Motor neuron (in vitro differentiated cells): ENCODE results near the gene SPG21. TPM values are rescaled to one million over a fixed set of nuclear protein-coding genes. Genes with fewer than 3 reads are reported as not detected.

Experiments used
- ATAC-seq, 8 experiments: fragments of 200-7000 bp; cut with Tn5 transposase; replicated peaks in 6 of 8; 2 replicates each; pipeline ENCODE4 v1.8.0; 2021; ENCODE audit warnings: mild to moderate bottlenecking in 8 of 8, moderate library complexity in 8 of 8
- H3K27ac ChIP-seq, 2 donors: fragments of 250-450 bp; sonication (Bioruptor Pico); 2 replicates each; pipeline ENCODE4 v1.9.0; 2021; ENCODE audit warnings: antibody characterized with exemption in 2 of 2, mild to moderate bottlenecking in 2 of 2, moderate library complexity in 1 of 2
- H3K4me1 ChIP-seq, 2 donors: fragments of 250-450 bp; sonication (Bioruptor Pico); replicated peaks in 1 of 2; 2 replicates each; pipeline ENCODE4 v1.6.1; 2021; ENCODE audit warnings: antibody characterized with exemption in 2 of 2, mild to moderate bottlenecking in 2 of 2, moderate library complexity in 1 of 2
- H3K4me3 ChIP-seq, 5 donors: fragments of 250-450 bp; sonication (Bioruptor Pico); 2 replicates each; pipeline ENCODE4 v1.9.0; 2021; ENCODE audit warnings: antibody characterized with exemption in 5 of 5, mild to moderate bottlenecking in 5 of 5, moderate library complexity in 4 of 5
- WGBS, 10 experiments: fragments of 450-650 bp; shearing (Covaris generic); methylation state at CpG; one replicate each; pipeline ENCODE4 v1.0.0; 2022; 5-methylcytosine and 5-hydroxymethylcytosine counted together
- in situ Hi-C, 9 experiments: fragments of 400-800 bp; cut with MboI; loops; one replicate each; pipeline ENCODE4 v1.15.0; 2021; ENCODE audit warnings: low sequenced_read_pairs in 9 of 9, low pct_unique_long_range_greater_than_20kb in 2 of 9; ENCODE audit not compliant: unreplicated experiment in 9 of 9
- total RNA-seq, 8 experiments: library from RNA; unstranded; fragments of 300-600 nt; gene quantifications; 2 replicates each; pipeline versions ENCODE4 v1.2.3 to v1.2.4, GENCODE V29; 2022

The SPG21 gene
- total RNA-seq, 8 experiments from 2014 or later = 50.6 to 75.7 (median 64.4) TPM

DNA sequence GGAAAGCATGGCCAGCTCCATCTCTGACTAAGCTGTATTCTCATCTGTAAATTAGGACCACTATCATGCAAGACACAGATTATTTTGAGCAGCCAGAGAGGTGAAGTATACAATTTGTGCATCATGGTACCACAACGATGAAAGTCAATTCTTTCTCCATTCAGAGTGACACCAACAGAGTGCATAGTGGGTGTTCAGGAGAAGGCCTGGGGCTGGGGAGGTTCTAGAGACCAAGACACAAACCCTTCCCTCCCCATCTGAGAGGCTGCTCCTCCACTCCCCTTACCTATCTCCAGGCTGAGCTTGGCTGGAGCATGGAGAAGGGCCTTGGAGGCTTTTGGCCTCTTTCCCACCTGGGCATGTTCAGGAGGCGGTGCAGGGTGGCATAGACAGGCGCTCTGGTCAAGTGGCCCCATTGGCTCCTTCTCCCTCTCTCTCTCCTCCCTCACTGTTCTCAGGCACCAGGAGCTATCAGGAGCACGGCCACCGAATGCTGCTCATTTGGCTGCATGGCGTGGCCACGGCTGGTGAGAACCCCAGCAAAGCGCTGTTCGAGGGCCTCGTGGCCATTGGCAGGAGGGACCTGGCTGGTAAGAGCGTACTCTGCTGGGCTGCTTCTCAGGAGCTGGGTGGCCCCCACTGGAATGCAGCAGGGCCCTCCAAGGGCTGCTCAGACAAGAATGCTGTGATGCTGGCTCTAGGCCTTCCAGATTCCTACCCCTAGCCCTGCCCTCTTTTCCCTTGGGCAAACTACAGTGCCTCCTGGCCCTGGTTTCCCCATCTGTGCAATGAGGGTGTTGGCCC lies 40.1 kb downstream of the SPG21 start:
- ATAC-seq = peak in 3 of 8 experiments; percentile 32 to 60 (median 50)
- no peak overlapping the region for H3K4me3 ChIP-seq
- H3K27ac ChIP-seq = no peak overlapping the region
- in situ Hi-C loops = no loop called here
- H3K4me1 ChIP-seq = no peaks in the 10 kb centered on the region
- 13 to 100% (median 96%) methylated on average over 1 to 5 of the region's 11 CpGs; no CpG with 5 or more reads in 3 of the 10 experiments for WGBS, 10 experiments

- no peak overlapping the region for H3K4me3 ChIP-seq
- in situ Hi-C loops = no loop called here
- no peaks in the 10 kb centered on the region for H3K4me1 ChIP-seq
- WGBS, 10 experiments = 21 to 100% (median 78%) methylated on average over 1 to 7 of the region's 9 CpGs
- no peak overlapping the region for H3K27ac ChIP-seq
- peak in 2 of 8 experiments; percentile 20 to 40 for ATAC-seq
These were observed 40.8 kb downstream of the SPG21 start for GRCh38 chr15:64948916-64949315.

- in situ Hi-C loops = no loop called here
- 80 to 100% (median 87%) methylated on average over 1 to 3 of the region's 10 CpGs; no CpG with 5 or more reads in 6 of the 10 experiments for WGBS, 10 experiments
- ATAC-seq = no peak
These were observed 42.5 kb downstream of the SPG21 start for GRCh38 chr15:64947211-64947610.

GRCh38 chr15:64944961-64945360 lies 44.8 kb downstream of the SPG21 start:
- Histone ChIP-seq H3K4me3 (no peak overlapping the region), H3K4me1 (no peaks in the 10 kb centered on the region), H3K27ac (no peak overlapping the region)
- in situ Hi-C loops = no loop called here
- no peak for ATAC-seq
- 67 to 100% (median 83%) methylated on average over 1 to 3 of the region's 4 CpGs; no CpG with 5 or more reads in 2 of the 10 experiments for WGBS, 10 experiments

More at GRCh38 chr15:64947211-64947610, 42.5 kb downstream of the SPG21 start:
- Histone ChIP-seq H3K4me3 (no peak overlapping the region), H3K27ac (no peak overlapping the region), H3K4me1 (no peaks in the 10 kb centered on the region)

- ATAC-seq = no peak
- H3K4me1 ChIP-seq = no peaks in the 10 kb centered on the region
- in situ Hi-C loops = no loop called here
These were observed 46.0 kb downstream of the SPG21 start for GRCh38 chr15:64943512-64944225.

DNA sequence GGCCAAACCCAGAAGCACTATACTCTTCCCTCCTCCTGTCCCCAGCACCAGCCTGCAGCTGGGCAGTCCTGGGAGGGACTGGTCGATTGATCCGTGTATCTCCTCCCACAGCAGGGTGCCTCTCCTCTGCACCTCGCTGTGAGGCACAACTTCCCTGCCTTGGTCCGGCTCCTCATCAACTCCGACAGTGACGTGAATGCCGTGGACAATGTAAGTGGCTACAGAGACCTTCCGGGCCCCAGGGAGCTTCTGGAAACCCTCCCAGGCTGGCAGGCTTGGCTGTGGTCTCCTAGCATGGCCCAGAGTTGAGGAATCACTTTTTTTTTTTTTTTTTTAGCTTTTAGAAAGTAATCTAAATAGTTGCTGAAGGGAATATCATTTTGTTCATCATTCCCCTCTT lies 47.4 kb downstream of the SPG21 start:
- no peak overlapping the region for H3K27ac ChIP-seq
- no peak overlapping the region for H3K4me3 ChIP-seq
- in situ Hi-C loops = no loop called here
- H3K4me1 ChIP-seq = no peaks in the 10 kb centered on the region
- 0 to 100% (median 76%) methylated on average over 1 to 8 of the region's 8 CpGs; no CpG with 5 or more reads in 4 of the 10 experiments for WGBS, 10 experiments
- ATAC-seq = no peak

More at GRCh38 chr15:64943512-64944225, 46.0 kb downstream of the SPG21 start:
- WGBS, 10 experiments = 57 to 100% (median 80%) methylated on average over 1 to 2 of the region's 6 CpGs; no CpG with 5 or more reads in 3 of the 10 experiments
- Histone ChIP-seq H3K4me3 (no peak overlapping the region), H3K27ac (no peak overlapping the region)

GRCh38 chr15:64938192-64938591 lies 51.5 kb downstream of the SPG21 start:
- Histone ChIP-seq H3K4me1 (no peaks in the 10 kb centered on the region), H3K4me3 (no peak overlapping the region), H3K27ac (no peak overlapping the region)
- in situ Hi-C loops = no loop called here
- 33 to 100% (median 80%) methylated on average over 1 to 3 of the region's 3 CpGs; no CpG with 5 or more reads in 3 of the 10 experiments for WGBS, 10 experiments
- no peak for ATAC-seq

DNA sequence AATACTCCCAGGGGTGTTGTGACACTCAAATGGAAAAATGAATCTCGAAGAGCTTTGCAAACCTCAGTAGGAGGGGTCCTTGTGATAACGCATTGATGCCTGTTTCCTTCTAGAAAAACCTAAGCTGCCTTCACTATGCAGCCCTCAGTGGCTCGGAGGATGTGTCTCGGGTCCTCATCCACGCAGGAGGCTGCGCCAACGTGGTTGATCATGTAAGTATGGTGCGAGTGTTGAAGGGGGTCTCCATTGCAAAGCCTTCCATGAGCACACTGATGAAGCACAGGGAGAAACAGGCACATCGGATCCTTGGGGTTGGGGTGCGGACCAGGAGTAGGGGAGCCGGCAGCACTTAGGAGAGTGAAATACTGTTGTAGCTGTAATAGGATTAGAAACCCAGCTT lies 55.7 kb downstream of the SPG21 start:
- in situ Hi-C loops = no loop called here
- H3K27ac ChIP-seq = no peak overlapping the region
- WGBS, 10 experiments = 67 to 100% (median 87%) methylated on average over 1 to 9 of the region's 11 CpGs; no CpG with 5 or more reads in 2 of the 10 experiments
- H3K4me1 ChIP-seq = no peaks in the 10 kb centered on the region
- H3K4me3 ChIP-seq = no peak overlapping the region
- ATAC-seq = no peak

DNA sequence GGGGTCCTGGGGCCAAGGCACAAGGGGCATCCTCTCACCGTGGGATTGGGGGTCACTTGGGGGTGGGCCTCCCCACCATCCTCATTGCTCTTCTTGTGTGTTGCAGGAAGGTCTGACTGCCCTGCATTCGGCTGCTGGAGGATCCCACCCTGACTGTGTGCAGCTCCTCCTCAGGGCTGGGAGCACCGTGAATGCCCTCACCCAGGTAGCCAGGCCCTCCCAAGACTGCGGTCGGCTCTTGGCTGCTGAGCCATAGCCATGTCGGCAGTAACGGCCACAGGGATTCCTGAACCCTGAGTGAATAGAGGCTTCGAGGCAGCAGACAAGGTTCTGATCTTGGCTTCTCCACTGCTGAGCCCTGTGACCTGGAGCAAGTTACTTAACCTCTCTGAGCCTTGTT lies 58.3 kb downstream of the SPG21 start:
- H3K4me3 ChIP-seq = no peak overlapping the region
- no peak for ATAC-seq
- H3K27ac ChIP-seq = no peak overlapping the region
- in situ Hi-C loops = no loop called here
- H3K4me1 ChIP-seq = no peaks in the 10 kb centered on the region
- WGBS, 10 experiments = 80 to 100% (median 94%) methylated on average over 1 to 3 of the region's 8 CpGs; no CpG with 5 or more reads in 6 of the 10 experiments

DNA sequence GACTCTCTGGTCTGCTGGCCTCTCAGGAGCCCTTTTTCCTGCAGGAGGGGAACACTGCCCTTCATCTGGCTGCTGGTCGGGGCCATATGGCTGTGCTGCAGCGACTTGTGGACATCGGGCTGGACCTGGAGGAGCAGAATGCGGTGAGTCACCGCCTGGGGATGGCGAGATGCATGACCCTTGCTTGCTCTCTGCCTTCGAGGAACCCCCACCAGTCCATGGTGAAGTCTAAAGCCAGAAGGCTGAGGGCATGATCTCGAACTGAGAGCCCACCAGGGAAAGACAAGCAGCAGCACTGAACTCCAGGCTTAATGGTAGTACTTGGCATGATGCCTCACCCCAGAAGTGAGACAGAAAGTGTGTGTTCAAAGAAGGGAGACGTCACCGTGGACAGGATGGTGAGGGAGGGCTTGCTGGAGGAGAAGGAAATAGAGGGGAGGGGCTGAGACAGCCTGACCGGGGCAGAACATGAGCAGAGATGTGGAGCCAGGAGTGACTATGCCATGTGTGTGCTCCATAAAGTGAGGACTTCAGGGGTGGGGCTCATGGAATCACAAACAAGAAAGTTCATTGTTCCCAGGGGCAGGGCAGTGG lies 58.8 kb downstream of the SPG21 start:
- Histone ChIP-seq H3K4me3 (no peak overlapping the region), H3K27ac (no peak overlapping the region), H3K4me1 (no peaks in the 10 kb centered on the region)
- WGBS, 10 experiments = 40 to 81% (median 62%) methylated on average over 1 to 10 of the region's 11 CpGs; no CpG with 5 or more reads in 6 of the 10 experiments
- peak in 2 of 8 experiments; percentile 83 to 95 for ATAC-seq
- in situ Hi-C loops = no loop called here

- ATAC-seq = no peak
- Histone ChIP-seq H3K4me1 (no peaks in the 10 kb centered on the region), H3K4me3 (no peak overlapping the region), H3K27ac (no peak overlapping the region)
- 33 to 100% (median 92%) methylated on average over 1 to 5 of the region's 10 CpGs; no CpG with 5 or more reads in 3 of the 10 experiments for WGBS, 10 experiments
- in situ Hi-C loops = no loop called here
These were observed 59.6 kb downstream of the SPG21 start for GRCh38 chr15:64930019-64930652.

DNA sequence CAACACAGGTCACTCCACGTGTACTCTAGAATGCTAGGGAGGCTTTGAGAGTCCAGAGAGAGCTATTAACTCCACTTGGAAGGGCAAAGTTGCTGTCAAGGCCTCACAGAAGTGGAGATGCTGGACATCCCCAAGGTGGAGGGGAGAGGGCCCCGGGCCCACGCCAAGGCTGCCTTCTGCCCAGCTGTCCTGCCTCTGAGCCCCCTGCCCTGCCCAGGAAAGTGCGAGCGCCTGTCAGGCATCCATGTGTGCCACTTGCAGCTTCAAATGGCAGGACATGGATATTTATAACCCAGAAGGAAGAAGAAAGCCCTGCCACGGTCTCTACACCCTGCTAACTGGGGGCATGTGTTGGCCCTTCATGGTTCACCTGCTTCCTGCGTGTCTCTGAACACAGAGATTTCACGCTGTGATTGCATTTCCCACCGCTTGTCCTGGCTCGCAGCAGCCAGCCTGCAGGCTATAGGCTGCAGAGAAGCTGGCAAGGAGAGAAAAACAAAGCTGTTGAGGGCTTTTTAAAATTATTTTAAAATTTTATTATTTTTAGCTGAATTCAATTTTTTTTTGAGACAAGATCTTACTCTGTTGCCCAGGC lies 61.0 kb downstream of the SPG21 start:
- 75 to 100% (median 89%) methylated on average over 1 to 8 of the region's 10 CpGs; no CpG with 5 or more reads in 1 of the 10 experiments for WGBS, 10 experiments
- no peak for ATAC-seq
- Histone ChIP-seq H3K4me3 (no peak overlapping the region), H3K4me1 (no peaks in the 10 kb centered on the region), H3K27ac (no peak overlapping the region)
- in situ Hi-C loops = no loop called here
